Stromal cell of bone marrow (primary cell): ENCODE measurements around the gene CHAMP1.
"Not testable (repeated sequence)": the region's sequence is repeated elsewhere in the genome, so short reads cannot be mapped to it uniquely, and the experiment has no call there.

Source experiments
- DNase-seq: peaks from one replicate; pipeline ENCODE4 v3.0.0-alpha.2; 2012; ENCODE audit warnings: low read depth

The CHAMP1 gene

GRCh38 chr13:114333881-114334280 is 19.6 kb downstream of the CHAMP1 start:
- peak; percentile 24 for DNase-seq

- no peak for DNase-seq
Observed at GRCh38 chr13:114334305-114335053, 20.2 kb downstream of the CHAMP1 start.

GRCh38 chr13:114336457-114336856 is 22.2 kb downstream of the CHAMP1 start:
- DNase-seq: not testable (repeated sequence)

GRCh38 chr13:114338959-114339358 is 24.7 kb downstream of the CHAMP1 start:
- no peak for DNase-seq

- DNase-seq: peak; percentile 28
Observed at GRCh38 chr13:114339857-114340534, 25.7 kb downstream of the CHAMP1 start.

- DNase-seq: no peak
Observed at GRCh38 chr13:114341003-114341777, 26.9 kb downstream of the CHAMP1 start.

GRCh38 chr13:114347256-114347655 is 33.0 kb downstream of the CHAMP1 start:
- DNase-seq: not testable (repeated sequence)

- DNase-seq: not testable (repeated sequence)
Observed at GRCh38 chr13:114352763-114353162, 38.5 kb downstream of the CHAMP1 start.

- DNase-seq: not testable (repeated sequence)
Observed at GRCh38 chr13:114353382-114353781, 39.1 kb downstream of the CHAMP1 start.
